ENCODE measurements around the gene TENM3.

TENM3 gene

DNA sequence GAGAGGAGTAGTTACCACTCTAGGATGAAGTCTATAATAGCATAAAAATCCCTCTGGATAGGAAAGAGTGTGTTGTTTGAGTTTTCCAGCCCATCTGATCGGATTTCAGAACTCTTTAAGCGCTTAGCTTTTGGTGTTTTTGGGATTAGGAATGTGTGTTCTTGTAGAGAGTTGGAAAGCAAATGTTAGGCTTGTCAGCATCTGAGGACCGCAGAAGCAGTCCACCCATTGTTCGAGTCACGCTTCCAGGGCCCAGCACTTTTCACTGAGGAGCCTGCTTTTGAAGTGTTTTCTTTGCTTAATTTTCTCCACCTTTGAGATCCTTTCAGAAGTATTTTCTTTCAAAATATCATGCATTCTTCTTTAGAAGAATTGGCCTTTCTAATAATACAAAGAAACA is 306.2 kb downstream of the TENM3 start:
- DNase-seq (ENCODE audit: low read depth, low spot score): no peak
- TF ChIP-seq FOXP2 (optimal IDR thresholded peaks at IDR 0.05; ENCODE audit: control extremely low read depth, extremely low read length, insufficient read depth) (no peak), EZH2 (IDR thresholded peaks at IDR 0.05) (no peak)
- H3K36me3 ChIP-seq (ENCODE audit: insufficient read depth, low read length): no peaks in the 10 kb centered on the region
- H3K4me3 ChIP-seq: no peak overlapping the region
- no peaks in the 10 kb centered on the region for H3K9me3 ChIP-seq (ENCODE audit: low read depth, low read length)
- H3K27ac ChIP-seq: no peak overlapping the region
- H3K9ac ChIP-seq (ENCODE audit: insufficient read length): no peak overlapping the region

DNA sequence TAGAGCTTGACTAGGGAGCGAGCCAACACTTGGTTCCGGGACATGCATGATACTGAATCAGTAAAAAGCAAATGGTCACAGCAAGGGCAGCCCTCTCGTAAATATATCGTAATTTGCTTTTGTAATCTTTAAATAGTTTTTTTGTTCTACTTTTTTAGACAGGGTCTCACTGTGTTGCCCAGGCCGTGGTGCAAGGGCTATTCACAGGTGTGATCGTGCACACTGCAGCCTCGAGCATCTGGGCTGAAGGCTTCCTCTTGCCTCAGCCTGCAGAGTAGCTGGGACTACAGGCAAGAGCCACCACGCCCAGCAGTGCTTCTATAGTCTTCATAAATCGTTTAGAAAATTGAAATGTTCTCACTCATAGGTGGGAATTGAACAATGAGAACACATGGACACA is 309.7 kb downstream of the TENM3 start:
- Histone ChIP-seq H3K9ac (ENCODE audit: insufficient read length) (no peak overlapping the region), H3K36me3 (ENCODE audit: insufficient read depth, low read length) (no peaks in the 10 kb centered on the region), H3K27ac (no peak overlapping the region), H3K4me3 (no peak overlapping the region), H3K9me3 (ENCODE audit: low read depth, low read length) (no peaks in the 10 kb centered on the region)
- TF ChIP-seq FOXP2 (optimal IDR thresholded peaks at IDR 0.05; ENCODE audit: control extremely low read depth, extremely low read length, insufficient read depth) (no peak), POLR2AphosphoS5 (IDR thresholded peaks at IDR 0.05; ENCODE audit: borderline replicate concordance, low read depth, low read length) (no peak), EZH2 (IDR thresholded peaks at IDR 0.05) (no peak)
- DNase-seq (ENCODE audit: low read depth, low spot score): no peak

DNA sequence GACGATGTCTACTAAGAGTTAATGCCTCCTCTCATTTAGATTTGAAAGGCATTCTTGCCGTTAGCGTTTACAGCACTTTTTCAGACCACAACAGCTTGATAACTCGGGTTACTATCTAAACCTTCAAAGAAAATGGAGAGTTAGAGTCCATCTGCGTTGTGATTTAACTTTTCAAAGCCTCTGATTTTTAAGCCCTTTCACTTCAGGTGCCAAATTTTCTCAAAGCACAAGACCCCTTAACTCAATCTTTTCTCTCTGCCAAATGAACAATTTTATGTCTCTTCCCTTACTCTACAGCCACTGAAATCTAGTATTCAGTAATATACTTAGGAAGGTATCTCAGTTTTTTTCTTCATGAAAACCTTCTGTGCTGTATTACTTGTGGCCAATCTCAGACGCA is 310.5 kb downstream of the TENM3 start:
- Histone ChIP-seq H3K9me3 (ENCODE audit: low read depth, low read length) (no peaks in the 10 kb centered on the region), H3K4me3 (no peak overlapping the region), H3K9ac (ENCODE audit: insufficient read length) (no peak overlapping the region), H3K27ac (no peak overlapping the region), H3K36me3 (ENCODE audit: insufficient read depth, low read length) (no peaks in the 10 kb centered on the region)
- no peak for DNase-seq (ENCODE audit: low read depth, low spot score)
- TF ChIP-seq EZH2 (IDR thresholded peaks at IDR 0.05): no peak
- TF ChIP-seq POLR2AphosphoS5 (IDR thresholded peaks at IDR 0.05; ENCODE audit: borderline replicate concordance, low read depth, low read length): no peak
- TF ChIP-seq FOXP2 (optimal IDR thresholded peaks at IDR 0.05; ENCODE audit: control extremely low read depth, extremely low read length, insufficient read depth): no peak

DNA sequence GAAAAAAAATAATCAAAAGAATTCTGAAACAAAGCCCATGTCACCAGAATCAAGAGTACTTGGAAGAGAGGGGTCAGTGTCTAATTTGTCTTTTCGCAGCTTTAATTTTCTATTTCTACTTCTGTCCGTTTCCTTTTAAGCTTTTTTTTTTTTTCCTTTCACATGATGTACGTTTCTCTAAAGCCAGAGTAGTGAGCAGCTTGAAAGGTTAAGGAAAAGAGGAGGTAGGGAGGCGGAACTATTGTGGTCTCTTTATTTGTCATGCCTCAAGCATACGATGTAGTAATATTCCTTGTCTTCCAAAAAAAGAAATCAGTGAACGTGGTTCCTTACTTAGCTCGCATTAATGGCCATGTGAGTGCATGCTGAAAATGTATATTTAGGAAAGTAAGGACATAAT is 311.5 kb downstream of the TENM3 start:
- DNase-seq (ENCODE audit: low read depth, low spot score): no peak
- H3K4me3 ChIP-seq: no peak overlapping the region
- no peaks in the 10 kb centered on the region for H3K9me3 ChIP-seq (ENCODE audit: low read depth, low read length)
- no peak overlapping the region for H3K27ac ChIP-seq
- no peaks in the 10 kb centered on the region for H3K36me3 ChIP-seq (ENCODE audit: insufficient read depth, low read length)
- TF ChIP-seq FOXP2 (optimal IDR thresholded peaks at IDR 0.05; ENCODE audit: control extremely low read depth, extremely low read length, insufficient read depth) (no peak), POLR2AphosphoS5 (IDR thresholded peaks at IDR 0.05; ENCODE audit: borderline replicate concordance, low read depth, low read length) (no peak), EZH2 (IDR thresholded peaks at IDR 0.05) (no peak)
- H3K9ac ChIP-seq (ENCODE audit: insufficient read length): no peak overlapping the region

DNA sequence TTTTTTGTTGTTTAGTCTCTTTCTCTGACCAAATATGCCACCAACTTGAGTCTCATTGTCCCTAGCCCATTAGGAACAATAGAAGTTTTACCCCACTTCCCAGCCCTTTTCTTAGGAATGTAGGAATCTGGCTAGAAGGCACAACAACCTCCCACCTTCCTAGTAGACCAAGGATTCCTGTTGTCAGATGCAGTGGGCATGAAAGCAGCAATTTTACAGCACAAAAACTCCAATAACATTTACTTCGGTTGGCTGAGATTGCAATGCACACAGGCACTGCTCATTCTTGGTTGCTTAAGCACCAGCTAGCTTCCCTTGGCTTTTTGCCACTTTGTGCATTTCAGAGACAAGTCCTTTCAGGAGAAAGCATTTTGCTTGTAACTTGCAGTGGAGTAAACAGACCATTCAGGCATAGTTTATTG is 312.8 kb downstream of the TENM3 start:
- H3K4me3 ChIP-seq: no peak overlapping the region
- H3K36me3 ChIP-seq (ENCODE audit: insufficient read depth, low read length): no peaks in the 10 kb centered on the region
- no peak overlapping the region for H3K9ac ChIP-seq (ENCODE audit: insufficient read length)
- no peak overlapping the region for H3K27ac ChIP-seq
- TF ChIP-seq EZH2 (IDR thresholded peaks at IDR 0.05) (no peak), FOXP2 (optimal IDR thresholded peaks at IDR 0.05; ENCODE audit: control extremely low read depth, extremely low read length, insufficient read depth) (no peak), POLR2AphosphoS5 (IDR thresholded peaks at IDR 0.05; ENCODE audit: borderline replicate concordance, low read depth, low read length) (no peak)
- no peak for DNase-seq (ENCODE audit: low read depth, low spot score)
- no peaks in the 10 kb centered on the region for H3K9me3 ChIP-seq (ENCODE audit: low read depth, low read length)

DNA sequence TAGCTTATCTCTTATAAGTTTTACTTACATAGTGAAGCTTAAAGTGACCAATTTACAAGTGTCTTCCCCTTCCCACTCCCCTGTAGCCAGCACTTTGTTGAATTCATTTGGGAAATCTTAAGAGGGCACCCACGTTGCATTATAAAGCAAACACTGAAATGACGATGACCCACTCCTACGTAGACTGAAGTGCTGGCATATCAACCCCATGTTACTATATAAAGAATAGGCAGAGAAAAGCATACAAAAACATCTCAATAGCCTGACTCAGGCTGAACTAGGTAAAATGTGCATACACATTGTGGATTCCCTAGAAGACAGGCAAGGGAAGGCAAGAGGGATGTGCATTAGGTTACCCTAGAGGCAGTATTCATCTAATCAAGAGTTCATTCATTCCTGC is 313.4 kb downstream of the TENM3 start:
- Histone ChIP-seq H3K9ac (ENCODE audit: insufficient read length) (no peak overlapping the region), H3K36me3 (ENCODE audit: insufficient read depth, low read length) (no peaks in the 10 kb centered on the region), H3K9me3 (ENCODE audit: low read depth, low read length) (no peaks in the 10 kb centered on the region), H3K27ac (no peak overlapping the region), H3K4me3 (no peak overlapping the region)
- TF ChIP-seq POLR2AphosphoS5 (IDR thresholded peaks at IDR 0.05; ENCODE audit: borderline replicate concordance, low read depth, low read length): no peak
- TF ChIP-seq FOXP2 (optimal IDR thresholded peaks at IDR 0.05; ENCODE audit: control extremely low read depth, extremely low read length, insufficient read depth): no peak
- no peak for TF ChIP-seq EZH2 (IDR thresholded peaks at IDR 0.05)
- DNase-seq (ENCODE audit: low read depth, low spot score): no peak

DNA sequence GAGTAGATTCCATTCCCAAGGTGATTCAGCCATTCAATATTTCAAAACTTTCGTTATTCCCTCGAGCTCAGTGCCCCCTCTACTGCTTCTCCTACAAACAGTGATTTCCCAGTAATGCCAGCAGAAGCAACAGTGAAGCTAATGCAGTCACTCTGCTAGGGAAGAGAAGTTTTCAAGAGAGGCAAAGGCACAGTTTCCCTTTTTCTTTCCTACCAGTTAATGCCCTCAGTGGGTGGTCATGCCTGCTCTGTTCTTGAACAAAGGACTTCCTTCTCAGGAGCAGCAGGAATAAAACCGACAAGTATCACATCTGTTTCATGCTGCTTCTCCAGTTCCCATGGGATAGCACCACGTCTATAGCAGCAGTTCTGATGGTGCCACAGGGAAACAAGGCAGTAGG is 317.2 kb downstream of the TENM3 start:
- H3K36me3 ChIP-seq (ENCODE audit: insufficient read depth, low read length): no peaks in the 10 kb centered on the region
- H3K9ac ChIP-seq (ENCODE audit: insufficient read length): no peak overlapping the region
- no peak for TF ChIP-seq EZH2 (IDR thresholded peaks at IDR 0.05)
- TF ChIP-seq POLR2AphosphoS5 (IDR thresholded peaks at IDR 0.05; ENCODE audit: borderline replicate concordance, low read depth, low read length): no peak
- TF ChIP-seq FOXP2 (optimal IDR thresholded peaks at IDR 0.05; ENCODE audit: control extremely low read depth, extremely low read length, insufficient read depth): no peak
- DNase-seq (ENCODE audit: low read depth, low spot score): peak; percentile 2
- no peaks in the 10 kb centered on the region for H3K9me3 ChIP-seq (ENCODE audit: low read depth, low read length)
- H3K4me3 ChIP-seq: no peak overlapping the region
- H3K27ac ChIP-seq: no peak overlapping the region

DNA sequence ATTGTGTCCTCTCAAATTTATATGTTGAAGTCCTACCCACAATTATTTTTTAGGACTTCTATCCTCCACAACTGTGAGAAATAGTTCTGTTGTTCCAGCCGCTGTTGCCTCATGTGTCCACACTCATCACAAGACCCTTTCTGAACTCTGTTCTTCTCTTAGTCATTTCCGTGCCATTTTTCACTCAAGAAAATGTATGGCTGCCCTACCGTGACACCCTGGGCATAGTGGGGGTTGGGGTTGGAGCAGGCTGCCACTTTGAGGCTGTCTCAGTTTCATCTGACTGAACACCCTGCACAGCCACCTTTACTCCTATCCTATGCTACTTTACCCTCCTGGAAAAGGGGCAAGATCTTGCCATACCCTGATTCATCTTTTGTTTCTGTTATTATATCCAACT is 319.1 kb downstream of the TENM3 start:
- H3K27ac ChIP-seq: no peak overlapping the region

DNA sequence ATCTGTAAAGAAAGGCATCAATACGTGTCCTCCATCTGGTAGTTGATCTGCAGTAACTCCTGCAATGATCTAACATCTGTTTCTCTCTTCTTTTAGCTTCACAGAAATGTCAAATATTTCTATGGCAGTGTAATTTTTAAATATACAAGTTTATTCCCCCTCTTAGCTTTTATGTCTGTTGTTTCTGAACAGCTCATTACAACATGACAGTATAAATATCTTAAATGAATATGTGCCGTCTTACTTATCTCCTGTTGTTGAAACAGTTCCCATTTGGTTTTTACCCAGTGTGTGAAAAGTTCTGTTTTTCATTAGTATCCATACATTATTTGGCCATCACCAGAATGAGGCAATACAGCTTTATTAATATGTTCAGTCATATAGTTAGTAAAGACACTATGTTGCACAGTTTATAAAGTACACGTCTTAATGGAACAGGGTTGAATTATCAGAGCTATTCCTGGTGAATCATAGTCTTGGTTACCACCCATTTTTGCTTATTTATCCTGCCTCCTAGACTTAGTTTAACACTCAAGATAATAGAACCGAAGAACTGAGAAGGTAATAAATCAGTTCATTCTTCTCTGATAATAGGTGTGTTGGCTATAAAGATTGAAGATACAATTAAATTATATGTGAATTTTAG is 321.6 kb downstream of the TENM3 start:
- DNase-seq (ENCODE audit: low read depth, low spot score): no peak
- TF ChIP-seq FOXP2 (optimal IDR thresholded peaks at IDR 0.05; ENCODE audit: control extremely low read depth, extremely low read length, insufficient read depth): no peak
- no peak for TF ChIP-seq POLR2AphosphoS5 (IDR thresholded peaks at IDR 0.05; ENCODE audit: borderline replicate concordance, low read depth, low read length)
- TF ChIP-seq EZH2 (IDR thresholded peaks at IDR 0.05): no peak
- no peak overlapping the region for H3K27ac ChIP-seq
- H3K9me3 ChIP-seq (ENCODE audit: low read depth, low read length): no peaks in the 10 kb centered on the region
- no peak overlapping the region for H3K4me3 ChIP-seq
- no peaks in the 10 kb centered on the region for H3K36me3 ChIP-seq (ENCODE audit: insufficient read depth, low read length)
- no peak overlapping the region for H3K9ac ChIP-seq (ENCODE audit: insufficient read length)

More for the DNA sequence above, 319.1 kb downstream of the TENM3 start:
- H3K36me3 ChIP-seq (ENCODE audit: insufficient read depth, low read length): no peaks in the 10 kb centered on the region
- H3K9ac ChIP-seq (ENCODE audit: insufficient read length): no peak overlapping the region
- TF ChIP-seq POLR2AphosphoS5 (IDR thresholded peaks at IDR 0.05; ENCODE audit: borderline replicate concordance, low read depth, low read length) (no peak), EZH2 (IDR thresholded peaks at IDR 0.05) (no peak), FOXP2 (optimal IDR thresholded peaks at IDR 0.05; ENCODE audit: control extremely low read depth, extremely low read length, insufficient read depth) (no peak)
- no peak for DNase-seq (ENCODE audit: low read depth, low spot score)
- no peak overlapping the region for H3K4me3 ChIP-seq
- no peaks in the 10 kb centered on the region for H3K9me3 ChIP-seq (ENCODE audit: low read depth, low read length)
